Panc1 (cell line): ENCODE measurements around the gene NXPH1. TPM values are rescaled to one million over a fixed set of nuclear protein-coding genes. Genes with fewer than 3 reads are reported as not detected.

ENCODE experiments used
- ATAC-seq: fragments of 200-7000 bp; cut with Tn5 transposase; 2 replicates; pipeline ENCODE4 v1.9.1; 2020; ENCODE audit warnings: mild to moderate bottlenecking, moderate library complexity
- BruUV-seq: library from RNA; stranded (reverse); fragments of 400-500 nt; replicated peaks from 2 replicates; lab custom pipeline; 2021; lab: Mats Ljungman, UMichigan
- CTCF ChIA-PET: fragments of 300-600 bp; sonication (Branson Sonifier 250); formaldehyde crosslinking; loops from one replicate; lab custom pipeline; 2022; ENCODE audit warnings: antibody characterized with exemption; lab: Charles Lee
- POLR2A ChIA-PET: fragments of 300-600 bp; sonication (Branson Sonifier 250); formaldehyde crosslinking; loops from one replicate; lab custom pipeline; 2022; ENCODE audit warnings: antibody characterized with exemption; lab: Charles Lee
- DNase-seq: peaks from one replicate; pipeline ENCODE4 v3.0.0-alpha.2; 2010; ENCODE audit warnings: low read depth, low spot score
- H3K27ac ChIP-seq: 2 replicates; pipeline ENCODE4 v1.5.1; 2011; ENCODE audit warnings: mild to moderate bottlenecking, low read length, inconsistent platforms
- H3K27me3 ChIP-seq: fragments of 200-500 bp; sonication (Bioruptor generic); 2 replicates; pipeline ENCODE4 v1.6.0; 2014; ENCODE audit warnings: low read length, inconsistent platforms; ENCODE audit not compliant: control insufficient read depth, insufficient read depth
- H3K36me3 ChIP-seq: fragments of 200-500 bp; sonication (Bioruptor generic); 2 replicates; pipeline ENCODE4 v1.5.1; 2014; ENCODE audit warnings: inconsistent platforms, mild to moderate bottlenecking, low read length, moderate library complexity; ENCODE audit not compliant: control insufficient read depth, insufficient read depth
- H3K4me1 ChIP-seq: 2 replicates; pipeline ENCODE4 v1.5.1; 2011; ENCODE audit warnings: inconsistent platforms, mild to moderate bottlenecking, low read length, moderate library complexity; ENCODE audit not compliant: control insufficient read depth, insufficient read depth
- H3K4me3 ChIP-seq, 2 experiments: 2 replicates each; pipeline ENCODE4 v1.5.1; 2011 to 2012; ENCODE audit warnings: low read depth in 2 of 2, low read length in 2 of 2, mild to moderate bottlenecking in 2 of 2, inconsistent platforms in 1 of 2, moderate library complexity in 1 of 2
- H3K9me3 ChIP-seq: fragments of 200-500 bp; sonication (Bioruptor generic); 2 replicates; pipeline ENCODE4 v1.5.1; 2014; ENCODE audit warnings: low read depth, mild to moderate bottlenecking, inconsistent platforms, low read length, moderate library complexity; ENCODE audit not compliant: control insufficient read depth, insufficient read depth
- CTCF ChIP-seq: fragments of 450-650 bp; IDR thresholded peaks from 2 replicates; pipeline ENCODE4 v1.5.1; 2017; ENCODE audit warnings: mild to moderate bottlenecking
- POLR2AphosphoS5 ChIP-seq: IDR thresholded peaks from 2 replicates; pipeline ENCODE4 v1.6.1; 2012; ENCODE audit warnings: mild to moderate bottlenecking, low read depth, low read length, moderate library complexity
- SIN3A ChIP-seq: IDR thresholded peaks from 2 replicates; pipeline ENCODE4 v1.6.1; 2012; ENCODE audit warnings: low read depth, mild to moderate bottlenecking, low read length, moderate library complexity, borderline replicate concordance; ENCODE audit not compliant: insufficient read depth
- TCF7L2 ChIP-seq: IDR thresholded peaks from 2 replicates; pipeline ENCODE4 v1.6.1; 2011; ENCODE audit warnings: mild to moderate bottlenecking, low read depth, low read length, inconsistent platforms
- in situ Hi-C: cut with HindIII; loops from 2 replicates; pipeline ENCODE4 v1.10.0; 2016; ENCODE audit warnings: low sequenced_read_pairs, low pct_unique_long_range_greater_than_20kb
- intact Hi-C: fragments of 100-400 bp; cut with micrococcal nuclease; formaldehyde crosslinking; loops from one replicate; pipeline ENCODE4 v1.10.0; 2022; ENCODE audit not compliant: unreplicated experiment
- total RNA-seq: library from RNA; stranded (reverse); gene quantifications from one replicate; pipeline ENCODE4 v1.2.1, GENCODE V29; 2021; ENCODE audit not compliant: unreplicated experiment
- TF ChIP-seq, protein P1 (sequence below), 2 experiments: IDR thresholded peaks; 2 replicates each; pipeline ENCODE4 v1.6.1; 2011 to 2012; ENCODE audit warnings: low read depth in 2 of 2, control low read depth in 1 of 2, low read length in 1 of 2, mild to moderate bottlenecking in 1 of 2, moderate library complexity in 1 of 2; ENCODE audit not compliant: insufficient read depth in 1 of 2

NXPH1 gene
- total RNA-seq, 1 experiment from 2014 or later: not detected

DNA sequence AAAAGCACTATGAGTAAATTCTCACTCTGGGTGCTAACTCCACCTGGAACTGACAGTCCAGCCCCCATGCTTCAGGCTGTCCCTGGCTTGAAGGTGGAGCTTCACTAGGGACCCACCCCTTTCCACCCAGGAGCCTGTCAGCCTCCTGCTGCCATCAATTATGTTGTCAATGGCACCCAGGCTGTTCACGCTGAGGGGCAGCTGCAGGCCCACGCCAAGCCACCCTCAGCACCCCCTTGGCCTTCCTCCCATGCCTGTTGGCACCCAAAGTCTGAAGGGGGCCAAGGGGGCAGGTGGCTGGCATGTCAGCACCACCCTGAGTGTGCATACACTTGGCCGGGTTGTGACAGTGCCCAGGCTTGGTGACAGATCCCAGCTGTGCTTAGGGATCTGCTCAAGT, 149.3 kb downstream of the NXPH1 start:
- in situ Hi-C loops: no loop called here
- H3K4me3 ChIP-seq: no peak overlapping the region
- TF ChIP-seq TCF7L2 (no peak), CTCF (no peak), POLR2AphosphoS5 (no peak), SIN3A (no peak)
- TF ChIP-seq, protein P1, sequence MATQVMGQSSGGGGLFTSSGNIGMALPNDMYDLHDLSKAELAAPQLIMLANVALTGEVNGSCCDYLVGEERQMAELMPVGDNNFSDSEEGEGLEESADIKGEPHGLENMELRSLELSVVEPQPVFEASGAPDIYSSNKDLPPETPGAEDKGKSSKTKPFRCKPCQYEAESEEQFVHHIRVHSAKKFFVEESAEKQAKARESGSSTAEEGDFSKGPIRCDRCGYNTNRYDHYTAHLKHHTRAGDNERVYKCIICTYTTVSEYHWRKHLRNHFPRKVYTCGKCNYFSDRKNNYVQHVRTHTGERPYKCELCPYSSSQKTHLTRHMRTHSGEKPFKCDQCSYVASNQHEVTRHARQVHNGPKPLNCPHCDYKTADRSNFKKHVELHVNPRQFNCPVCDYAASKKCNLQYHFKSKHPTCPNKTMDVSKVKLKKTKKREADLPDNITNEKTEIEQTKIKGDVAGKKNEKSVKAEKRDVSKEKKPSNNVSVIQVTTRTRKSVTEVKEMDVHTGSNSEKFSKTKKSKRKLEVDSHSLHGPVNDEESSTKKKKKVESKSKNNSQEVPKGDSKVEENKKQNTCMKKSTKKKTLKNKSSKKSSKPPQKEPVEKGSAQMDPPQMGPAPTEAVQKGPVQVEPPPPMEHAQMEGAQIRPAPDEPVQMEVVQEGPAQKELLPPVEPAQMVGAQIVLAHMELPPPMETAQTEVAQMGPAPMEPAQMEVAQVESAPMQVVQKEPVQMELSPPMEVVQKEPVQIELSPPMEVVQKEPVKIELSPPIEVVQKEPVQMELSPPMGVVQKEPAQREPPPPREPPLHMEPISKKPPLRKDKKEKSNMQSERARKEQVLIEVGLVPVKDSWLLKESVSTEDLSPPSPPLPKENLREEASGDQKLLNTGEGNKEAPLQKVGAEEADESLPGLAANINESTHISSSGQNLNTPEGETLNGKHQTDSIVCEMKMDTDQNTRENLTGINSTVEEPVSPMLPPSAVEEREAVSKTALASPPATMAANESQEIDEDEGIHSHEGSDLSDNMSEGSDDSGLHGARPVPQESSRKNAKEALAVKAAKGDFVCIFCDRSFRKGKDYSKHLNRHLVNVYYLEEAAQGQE (IDR thresholded peaks at IDR 0.05; ENCODE audit: insufficient read depth in 1 of 2, low read depth in 2 of 2, low read length in 1 of 2): no peak
- no peak overlapping the region for H3K27ac ChIP-seq
- no peak for ATAC-seq
- BruUV-seq: no TSS peak
- no peaks in the 10 kb centered on the region for H3K9me3 ChIP-seq
- no peaks in the 10 kb centered on the region for H3K4me1 ChIP-seq
- CTCF ChIA-PET: no interaction called here
- no peaks in the 10 kb centered on the region for H3K27me3 ChIP-seq
- no peaks in the 10 kb centered on the region for H3K36me3 ChIP-seq
- DNase-seq: no peak
- POLR2A ChIA-PET: no interaction called here
- intact Hi-C loops: no loop called here

GRCh38 chr7:8585591-8585990, 152.2 kb downstream of the NXPH1 start:
- CTCF ChIA-PET: no interaction called here
- POLR2A ChIA-PET: no interaction called here
- BruUV-seq: no TSS peak
- no peak for TF ChIP-seq SIN3A
- TF ChIP-seq, protein P1 (IDR thresholded peaks at IDR 0.05; ENCODE audit: insufficient read depth in 1 of 2, low read depth in 2 of 2, low read length in 1 of 2): no peak
- TF ChIP-seq TCF7L2: no peak
- no peak for TF ChIP-seq CTCF
- TF ChIP-seq POLR2AphosphoS5: no peak
- ATAC-seq: no peak
- Histone ChIP-seq H3K27me3 (no peaks in the 10 kb centered on the region), H3K9me3 (no peaks in the 10 kb centered on the region), H3K36me3 (no peaks in the 10 kb centered on the region), H3K27ac (no peak overlapping the region), H3K4me1 (no peaks in the 10 kb centered on the region), H3K4me3 (no peak overlapping the region)
- no peak for DNase-seq
- in situ Hi-C loops: no loop called here
- intact Hi-C loops: no loop called here
